GM12878 (cell line): ENCODE measurements around the gene C11orf16. TPM values are rescaled to one million over a fixed set of nuclear protein-coding genes. Genes with fewer than 3 reads are reported as not detected.

Experiments used
- DPF2 ChIP-seq: fragments of 450-650 bp; IDR thresholded peaks from 2 replicates; pipeline ENCODE4 v1.6.1; 2017; ENCODE audit warnings: mild to moderate bottlenecking
- GABPA ChIP-seq: IDR thresholded peaks from 2 replicates; pipeline ENCODE4 v1.6.1; 2014; ENCODE audit warnings: antibody characterized with exemption, low read depth, mild to moderate bottlenecking, inconsistent platforms
- NFXL1 ChIP-seq: fragments of 450-650 bp; IDR thresholded peaks from 2 replicates; pipeline ENCODE4 v1.6.1; 2017; ENCODE audit warnings: antibody characterized with exemption, mild to moderate bottlenecking, borderline replicate concordance
- PML ChIP-seq: IDR thresholded peaks from 2 replicates; pipeline ENCODE4 v1.6.1; 2012; ENCODE audit warnings: low read length, inconsistent platforms
- TARDBP ChIP-seq: IDR thresholded peaks from 2 replicates; pipeline ENCODE4 v1.6.1; 2016; ENCODE audit warnings: borderline replicate concordance
- TCF3 ChIP-seq: IDR thresholded peaks from 2 replicates; pipeline ENCODE4 v1.6.1; 2012; ENCODE audit warnings: low read depth, mild to moderate bottlenecking, low read length, borderline replicate concordance; ENCODE audit not compliant: insufficient read depth
- YY1 ChIP-seq: IDR thresholded peaks from 2 replicates; pipeline ENCODE4 v1.6.1; 2011; ENCODE audit warnings: low read depth, mild to moderate bottlenecking, low read length
- ZNF207 ChIP-seq: fragments of 450-650 bp; IDR thresholded peaks from 2 replicates; pipeline ENCODE4 v1.6.1; 2014; ENCODE audit warnings: antibody characterized with exemption, mild to moderate bottlenecking, borderline replicate concordance
- ZNF274 ChIP-seq: IDR thresholded peaks from one replicate; pipeline ENCODE4 v1.8.0; 2011; ENCODE audit not compliant: insufficient read length, insufficient read depth
- polyA plus RNA-seq, 11 experiments: library from polyadenylated mRNA; depleted of rRNA in 4 of 11; unstranded in 6 of 11; stranded (reverse) in 5 of 11; fragments of >200 nt; fragmentation: Nextera tagmentation in 4 of 11; fragmentation: Illumina TruSeq in 1 of 11; extraction: Ambion mirVana in 4 of 11; extraction: Trizol in 1 of 11; gene quantifications; 1 replicate in 1 of 11; 2 replicates in 10 of 11; pipeline versions ENCODE4 v1.2.1 to v1.2.3, GENCODE V29; 2011 to 2016; ENCODE audit warnings: inconsistent platforms in 2 of 11, missing spikeins in 2 of 11, low read depth in 1 of 11
- total RNA-seq, 4 experiments: library from RNA; depleted of rRNA in 3 of 4; stranded (reverse); fragments of >200 nt in 3 of 4; fragmentation: Illumina TruSeq in 1 of 4; extraction: Trizol in 1 of 4; gene quantifications; 2 replicates each; pipeline versions ENCODE4 v1.2.1 to v1.2.3, GENCODE V29; 2013 to 2021
- TF ChIP-seq, protein P1 (sequence below): fragments of 450-650 bp; IDR thresholded peaks from 2 replicates; pipeline ENCODE4 v1.6.1; 2017; ENCODE audit warnings: antibody characterized with exemption, mild to moderate bottlenecking, moderate library complexity
- TF ChIP-seq, protein P2 (sequence below): fragments of 150-350 bp; IDR thresholded peaks from 2 replicates; pipeline ENCODE4 v1.6.1; 2016; ENCODE audit warnings: low read depth, low read length
- TF ChIP-seq, protein P3 (sequence below): fragments of 450-650 bp; IDR thresholded peaks from 2 replicates; pipeline ENCODE4 v1.6.1; 2018; ENCODE audit warnings: borderline replicate concordance, mild to moderate bottlenecking; ENCODE audit not compliant: partially characterized antibody
- TF ChIP-seq, protein P4 (sequence below): IDR thresholded peaks from 2 replicates; pipeline ENCODE4 v1.6.1; 2011; ENCODE audit warnings: low read depth, mild to moderate bottlenecking, low read length, moderate library complexity, borderline replicate concordance; ENCODE audit errors: extremely low read depth
- TF ChIP-seq, protein P5 (sequence below): fragments of 450-650 bp; IDR thresholded peaks from 2 replicates; pipeline ENCODE4 v1.6.1; 2016; ENCODE audit warnings: mild to moderate bottlenecking, moderate library complexity, borderline replicate concordance

C11orf16 gene
- total and polyA plus RNA-seq, 10 of the 15 experiments (the other 5 are each of a cell fraction or from before 2014, with no cell fraction given) = 0.05 to 0.39 (median 0.32) TPM; not detected in 7

DNA sequence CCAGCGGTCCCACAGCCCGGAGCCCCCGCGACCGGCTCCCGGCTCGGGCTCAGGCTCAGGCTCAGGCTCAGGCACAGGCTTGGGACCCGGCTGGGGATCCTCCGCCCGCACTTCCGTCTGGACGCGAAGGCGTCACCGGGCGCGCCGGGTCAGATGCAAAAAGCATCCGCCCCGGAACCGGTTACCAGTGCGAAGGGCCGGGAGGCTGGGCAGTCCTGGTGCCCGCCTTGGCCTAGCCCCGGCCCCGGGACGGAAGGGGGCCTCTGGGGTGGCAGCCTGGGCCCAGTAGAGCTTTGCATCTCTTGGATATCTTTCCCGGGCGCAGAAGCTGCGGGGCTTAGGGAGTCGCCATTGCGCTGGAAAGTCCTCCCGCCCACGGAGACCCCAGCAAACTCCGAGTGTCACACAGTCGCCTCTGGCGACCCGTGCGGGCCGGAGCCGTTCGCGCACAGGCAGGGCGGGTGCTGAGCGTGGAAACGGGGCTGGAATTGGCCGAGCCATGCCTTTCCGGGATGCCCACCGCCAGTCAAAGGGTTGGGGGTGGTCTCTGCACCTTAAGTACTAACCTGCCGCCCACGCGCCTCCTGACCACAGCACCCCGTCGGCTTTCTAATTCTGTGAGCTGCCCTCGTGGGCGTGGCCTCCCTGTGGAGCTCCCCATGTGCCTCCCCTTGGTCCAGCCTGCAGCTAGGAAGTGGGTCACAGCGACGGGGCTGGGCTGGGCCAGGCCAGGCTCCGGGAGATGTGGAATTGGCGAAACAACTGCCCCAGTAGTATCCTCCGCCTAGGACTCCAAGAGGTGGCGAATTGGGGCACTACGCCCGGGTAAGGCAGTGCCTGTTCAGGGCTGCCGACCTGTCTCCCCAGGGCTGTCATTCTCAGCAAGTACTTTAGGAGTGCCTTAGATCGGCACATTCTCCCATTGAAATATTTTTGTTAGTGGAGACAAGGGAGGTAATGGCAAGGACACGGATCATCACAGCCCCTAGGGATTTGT lies 31.9 kb upstream of the C11orf16 start, which contains the start of gene TMEM9B (continued):
- TF ChIP-seq, protein P1, sequence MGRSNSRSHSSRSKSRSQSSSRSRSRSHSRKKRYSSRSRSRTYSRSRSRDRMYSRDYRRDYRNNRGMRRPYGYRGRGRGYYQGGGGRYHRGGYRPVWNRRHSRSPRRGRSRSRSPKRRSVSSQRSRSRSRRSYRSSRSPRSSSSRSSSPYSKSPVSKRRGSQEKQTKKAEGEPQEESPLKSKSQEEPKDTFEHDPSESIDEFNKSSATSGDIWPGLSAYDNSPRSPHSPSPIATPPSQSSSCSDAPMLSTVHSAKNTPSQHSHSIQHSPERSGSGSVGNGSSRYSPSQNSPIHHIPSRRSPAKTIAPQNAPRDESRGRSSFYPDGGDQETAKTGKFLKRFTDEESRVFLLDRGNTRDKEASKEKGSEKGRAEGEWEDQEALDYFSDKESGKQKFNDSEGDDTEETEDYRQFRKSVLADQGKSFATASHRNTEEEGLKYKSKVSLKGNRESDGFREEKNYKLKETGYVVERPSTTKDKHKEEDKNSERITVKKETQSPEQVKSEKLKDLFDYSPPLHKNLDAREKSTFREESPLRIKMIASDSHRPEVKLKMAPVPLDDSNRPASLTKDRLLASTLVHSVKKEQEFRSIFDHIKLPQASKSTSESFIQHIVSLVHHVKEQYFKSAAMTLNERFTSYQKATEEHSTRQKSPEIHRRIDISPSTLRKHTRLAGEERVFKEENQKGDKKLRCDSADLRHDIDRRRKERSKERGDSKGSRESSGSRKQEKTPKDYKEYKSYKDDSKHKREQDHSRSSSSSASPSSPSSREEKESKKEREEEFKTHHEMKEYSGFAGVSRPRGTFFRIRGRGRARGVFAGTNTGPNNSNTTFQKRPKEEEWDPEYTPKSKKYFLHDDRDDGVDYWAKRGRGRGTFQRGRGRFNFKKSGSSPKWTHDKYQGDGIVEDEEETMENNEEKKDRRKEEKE = no peak
- TF ChIP-seq GABPA (peak; percentile 91), TARDBP (no peak; the same call in 1 of the 2 replicates), NFXL1 (no peak), DPF2 (peak; percentile 70), TCF3 (peak; percentile 66), ZNF274 (no peak), YY1 (peak; percentile 43), ZNF207 (peak; percentile 80), PML (peak; percentile 97; the same call in 1 of the 2 replicates)
- TF ChIP-seq, protein P2, sequence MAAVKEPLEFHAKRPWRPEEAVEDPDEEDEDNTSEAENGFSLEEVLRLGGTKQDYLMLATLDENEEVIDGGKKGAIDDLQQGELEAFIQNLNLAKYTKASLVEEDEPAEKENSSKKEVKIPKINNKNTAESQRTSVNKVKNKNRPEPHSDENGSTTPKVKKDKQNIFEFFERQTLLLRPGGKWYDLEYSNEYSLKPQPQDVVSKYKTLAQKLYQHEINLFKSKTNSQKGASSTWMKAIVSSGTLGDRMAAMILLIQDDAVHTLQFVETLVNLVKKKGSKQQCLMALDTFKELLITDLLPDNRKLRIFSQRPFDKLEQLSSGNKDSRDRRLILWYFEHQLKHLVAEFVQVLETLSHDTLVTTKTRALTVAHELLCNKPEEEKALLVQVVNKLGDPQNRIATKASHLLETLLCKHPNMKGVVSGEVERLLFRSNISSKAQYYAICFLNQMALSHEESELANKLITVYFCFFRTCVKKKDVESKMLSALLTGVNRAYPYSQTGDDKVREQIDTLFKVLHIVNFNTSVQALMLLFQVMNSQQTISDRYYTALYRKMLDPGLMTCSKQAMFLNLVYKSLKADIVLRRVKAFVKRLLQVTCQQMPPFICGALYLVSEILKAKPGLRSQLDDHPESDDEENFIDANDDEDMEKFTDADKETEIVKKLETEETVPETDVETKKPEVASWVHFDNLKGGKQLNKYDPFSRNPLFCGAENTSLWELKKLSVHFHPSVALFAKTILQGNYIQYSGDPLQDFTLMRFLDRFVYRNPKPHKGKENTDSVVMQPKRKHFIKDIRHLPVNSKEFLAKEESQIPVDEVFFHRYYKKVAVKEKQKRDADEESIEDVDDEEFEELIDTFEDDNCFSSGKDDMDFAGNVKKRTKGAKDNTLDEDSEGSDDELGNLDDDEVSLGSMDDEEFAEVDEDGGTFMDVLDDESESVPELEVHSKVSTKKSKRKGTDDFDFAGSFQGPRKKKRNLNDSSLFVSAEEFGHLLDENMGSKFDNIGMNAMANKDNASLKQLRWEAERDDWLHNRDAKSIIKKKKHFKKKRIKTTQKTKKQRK = no peak
- TF ChIP-seq, protein P3, sequence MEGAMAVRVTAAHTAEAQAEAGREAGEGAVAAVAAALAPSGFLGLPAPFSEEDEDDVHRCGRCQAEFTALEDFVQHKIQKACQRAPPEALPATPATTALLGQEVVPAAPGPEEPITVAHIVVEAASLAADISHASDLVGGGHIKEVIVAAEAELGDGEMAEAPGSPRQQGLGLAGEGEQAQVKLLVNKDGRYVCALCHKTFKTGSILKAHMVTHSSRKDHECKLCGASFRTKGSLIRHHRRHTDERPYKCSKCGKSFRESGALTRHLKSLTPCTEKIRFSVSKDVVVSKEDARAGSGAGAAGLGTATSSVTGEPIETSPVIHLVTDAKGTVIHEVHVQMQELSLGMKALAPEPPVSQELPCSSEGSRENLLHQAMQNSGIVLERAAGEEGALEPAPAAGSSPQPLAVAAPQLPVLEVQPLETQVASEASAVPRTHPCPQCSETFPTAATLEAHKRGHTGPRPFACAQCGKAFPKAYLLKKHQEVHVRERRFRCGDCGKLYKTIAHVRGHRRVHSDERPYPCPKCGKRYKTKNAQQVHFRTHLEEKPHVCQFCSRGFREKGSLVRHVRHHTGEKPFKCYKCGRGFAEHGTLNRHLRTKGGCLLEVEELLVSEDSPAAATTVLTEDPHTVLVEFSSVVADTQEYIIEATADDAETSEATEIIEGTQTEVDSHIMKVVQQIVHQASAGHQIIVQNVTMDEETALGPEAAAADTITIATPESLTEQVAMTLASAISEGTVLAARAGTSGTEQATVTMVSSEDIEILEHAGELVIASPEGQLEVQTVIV = peak; percentile 62
- TF ChIP-seq, protein P4, sequence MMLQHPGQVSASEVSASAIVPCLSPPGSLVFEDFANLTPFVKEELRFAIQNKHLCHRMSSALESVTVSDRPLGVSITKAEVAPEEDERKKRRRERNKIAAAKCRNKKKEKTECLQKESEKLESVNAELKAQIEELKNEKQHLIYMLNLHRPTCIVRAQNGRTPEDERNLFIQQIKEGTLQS = peak; percentile 53; the same call in 1 of the 2 replicates
- TF ChIP-seq, protein P5, sequence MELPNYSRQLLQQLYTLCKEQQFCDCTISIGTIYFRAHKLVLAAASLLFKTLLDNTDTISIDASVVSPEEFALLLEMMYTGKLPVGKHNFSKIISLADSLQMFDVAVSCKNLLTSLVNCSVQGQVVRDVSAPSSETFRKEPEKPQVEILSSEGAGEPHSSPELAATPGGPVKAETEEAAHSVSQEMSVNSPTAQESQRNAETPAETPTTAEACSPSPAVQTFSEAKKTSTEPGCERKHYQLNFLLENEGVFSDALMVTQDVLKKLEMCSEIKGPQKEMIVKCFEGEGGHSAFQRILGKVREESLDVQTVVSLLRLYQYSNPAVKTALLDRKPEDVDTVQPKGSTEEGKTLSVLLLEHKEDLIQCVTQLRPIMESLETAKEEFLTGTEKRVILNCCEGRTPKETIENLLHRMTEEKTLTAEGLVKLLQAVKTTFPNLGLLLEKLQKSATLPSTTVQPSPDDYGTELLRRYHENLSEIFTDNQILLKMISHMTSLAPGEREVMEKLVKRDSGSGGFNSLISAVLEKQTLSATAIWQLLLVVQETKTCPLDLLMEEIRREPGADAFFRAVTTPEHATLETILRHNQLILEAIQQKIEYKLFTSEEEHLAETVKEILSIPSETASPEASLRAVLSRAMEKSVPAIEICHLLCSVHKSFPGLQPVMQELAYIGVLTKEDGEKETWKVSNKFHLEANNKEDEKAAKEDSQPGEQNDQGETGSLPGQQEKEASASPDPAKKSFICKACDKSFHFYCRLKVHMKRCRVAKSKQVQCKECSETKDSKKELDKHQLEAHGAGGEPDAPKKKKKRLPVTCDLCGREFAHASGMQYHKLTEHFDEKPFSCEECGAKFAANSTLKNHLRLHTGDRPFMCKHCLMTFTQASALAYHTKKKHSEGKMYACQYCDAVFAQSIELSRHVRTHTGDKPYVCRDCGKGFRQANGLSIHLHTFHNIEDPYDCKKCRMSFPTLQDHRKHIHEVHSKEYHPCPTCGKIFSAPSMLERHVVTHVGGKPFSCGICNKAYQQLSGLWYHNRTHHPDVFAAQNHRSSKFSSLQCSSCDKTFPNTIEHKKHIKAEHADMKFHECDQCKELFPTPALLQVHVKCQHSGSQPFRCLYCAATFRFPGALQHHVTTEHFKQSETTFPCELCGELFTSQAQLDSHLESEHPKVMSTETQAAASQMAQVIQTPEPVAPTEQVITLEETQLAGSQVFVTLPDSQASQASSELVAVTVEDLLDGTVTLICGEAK = peak; percentile 93
